HEK293 (cell line): Measurements from ENCODE around the gene NEURL4.

Experiments
- ELK4 ChIP-seq: IDR thresholded peaks from 2 replicates; pipeline ENCODE4 v1.6.1; 2011; ENCODE audit warnings: mild to moderate bottlenecking, low read depth, low read length, borderline replicate concordance
- GLIS1 ChIP-seq: fragments of 450-650 bp; formaldehyde crosslinking; IDR thresholded peaks from 2 replicates; pipeline ENCODE4 v1.5.1; 2016; ENCODE audit warnings: missing biosample characterization, missing genetic modification characterization
- GLIS2 ChIP-seq: fragments of 450-650 bp; formaldehyde crosslinking; IDR thresholded peaks from 2 replicates; pipeline ENCODE4 v1.5.1; 2016; ENCODE audit warnings: missing biosample characterization, missing genetic modification characterization
- IKZF3 ChIP-seq: fragments of 450-650 bp; IDR thresholded peaks from 2 replicates; pipeline ENCODE4 v1.5.0; 2018; ENCODE audit warnings: missing biosample characterization, mild to moderate bottlenecking, missing genetic modification characterization, moderate library complexity
- KLF9 ChIP-seq: fragments of 450-650 bp; formaldehyde crosslinking; IDR thresholded peaks from 2 replicates; pipeline ENCODE4 v1.5.1; 2016; ENCODE audit warnings: missing biosample characterization, missing genetic modification characterization, low read depth
- OSR2 ChIP-seq: fragments of 450-650 bp; formaldehyde crosslinking; IDR thresholded peaks from 2 replicates; pipeline ENCODE4 v1.5.1; 2016; ENCODE audit warnings: missing biosample characterization, missing genetic modification characterization
- PRDM2 ChIP-seq: fragments of 450-650 bp; formaldehyde crosslinking; IDR thresholded peaks from 2 replicates; pipeline ENCODE4 v1.5.1; 2016; ENCODE audit warnings: missing biosample characterization, missing genetic modification characterization, borderline replicate concordance
- SALL2 ChIP-seq: fragments of 450-650 bp; formaldehyde crosslinking; IDR thresholded peaks from 2 replicates; pipeline ENCODE4 v1.5.0; 2017; ENCODE audit warnings: missing biosample characterization, mild to moderate bottlenecking, missing genetic modification characterization, borderline replicate concordance
- SETDB1 ChIP-seq: IDR thresholded peaks from one replicate; pipeline ENCODE4 v1.6.1; 2017; ENCODE audit warnings: mild to moderate bottlenecking, low read length, moderate library complexity, mixed read lengths; ENCODE audit not compliant: insufficient read length
- ZBTB20 ChIP-seq: fragments of 450-650 bp; formaldehyde crosslinking; IDR thresholded peaks from 2 replicates; pipeline ENCODE4 v1.5.1; 2016; ENCODE audit warnings: missing biosample characterization, missing genetic modification characterization
- ZBTB21 ChIP-seq: fragments of 450-650 bp; formaldehyde crosslinking; IDR thresholded peaks from 2 replicates; pipeline ENCODE4 v1.5.1; 2017; ENCODE audit warnings: missing biosample characterization, missing genetic modification characterization
- ZBTB7A ChIP-seq: fragments of 450-650 bp; formaldehyde crosslinking; IDR thresholded peaks from 2 replicates; pipeline ENCODE4 v1.5.1; 2016; ENCODE audit warnings: low read depth, missing biosample characterization, missing genetic modification characterization
- ZNF10 ChIP-seq: fragments of 450-650 bp; formaldehyde crosslinking; IDR thresholded peaks from 2 replicates; pipeline ENCODE4 v1.5.1; 2017; ENCODE audit warnings: missing biosample characterization, missing genetic modification characterization
- ZNF184 ChIP-seq: fragments of 450-650 bp; IDR thresholded peaks from 2 replicates; pipeline ENCODE4 v1.5.1; 2018; ENCODE audit warnings: missing biosample characterization, mild to moderate bottlenecking, missing genetic modification characterization
- ZNF223 ChIP-seq: fragments of 450-650 bp; formaldehyde crosslinking; IDR thresholded peaks from 2 replicates; pipeline ENCODE4 v1.5.1; 2016; ENCODE audit warnings: missing biosample characterization, missing genetic modification characterization
- ZNF362 ChIP-seq: fragments of 450-650 bp; formaldehyde crosslinking; IDR thresholded peaks from 2 replicates; pipeline ENCODE4 v1.5.1; 2016; ENCODE audit warnings: missing biosample characterization, missing genetic modification characterization
- ZNF501 ChIP-seq: fragments of 450-650 bp; formaldehyde crosslinking; IDR thresholded peaks from 2 replicates; pipeline ENCODE4 v1.5.1; 2016; ENCODE audit warnings: missing biosample characterization, missing genetic modification characterization
- ZNF529 ChIP-seq: fragments of 450-650 bp; formaldehyde crosslinking; IDR thresholded peaks from 2 replicates; pipeline ENCODE4 v1.5.1; 2017; ENCODE audit warnings: missing genetic modification characterization, missing biosample characterization; ENCODE audit not compliant: insufficient replicate concordance
- ZNF610 ChIP-seq: fragments of 450-650 bp; formaldehyde crosslinking; IDR thresholded peaks from 2 replicates; pipeline ENCODE4 v1.5.1; 2016; ENCODE audit warnings: missing biosample characterization, missing genetic modification characterization, borderline replicate concordance
- ZNF747 ChIP-seq: fragments of 450-650 bp; formaldehyde crosslinking; IDR thresholded peaks from 2 replicates; pipeline ENCODE4 v1.5.1; 2016; ENCODE audit warnings: missing biosample characterization, missing genetic modification characterization
- ZSCAN23 ChIP-seq: fragments of 450-650 bp; formaldehyde crosslinking; IDR thresholded peaks from 2 replicates; pipeline ENCODE4 v1.5.1; 2016; ENCODE audit warnings: missing biosample characterization, missing genetic modification characterization
- ZSCAN30 ChIP-seq: fragments of 450-650 bp; IDR thresholded peaks from 2 replicates; pipeline ENCODE4 v1.5.1; 2018; ENCODE audit warnings: missing biosample characterization, mild to moderate bottlenecking, missing genetic modification characterization, moderate library complexity
- TF ChIP-seq, protein P1 (sequence below): sonication (generic); formaldehyde crosslinking; IDR thresholded peaks from 2 replicates; pipeline ENCODE4 v1.8.1; 2022; ENCODE audit warnings: mild to moderate bottlenecking, moderate library complexity, missing genetic modification reagents
- TF ChIP-seq, protein P2 (sequence below): fragments of 450-650 bp; formaldehyde crosslinking; IDR thresholded peaks from 2 replicates; pipeline ENCODE4 v1.5.1; 2016; ENCODE audit warnings: missing biosample characterization, missing genetic modification characterization
- TF ChIP-seq, protein P3 (sequence below): fragments of 450-650 bp; formaldehyde crosslinking; IDR thresholded peaks from 2 replicates; pipeline ENCODE4 v1.5.1; 2016; ENCODE audit warnings: missing biosample characterization, missing genetic modification characterization, low read depth
- TF ChIP-seq, protein P4 (sequence below): fragments of 450-650 bp; formaldehyde crosslinking; IDR thresholded peaks from 2 replicates; pipeline ENCODE4 v1.5.1; 2016; ENCODE audit warnings: missing biosample characterization, missing genetic modification characterization

Gene NEURL4

DNA sequence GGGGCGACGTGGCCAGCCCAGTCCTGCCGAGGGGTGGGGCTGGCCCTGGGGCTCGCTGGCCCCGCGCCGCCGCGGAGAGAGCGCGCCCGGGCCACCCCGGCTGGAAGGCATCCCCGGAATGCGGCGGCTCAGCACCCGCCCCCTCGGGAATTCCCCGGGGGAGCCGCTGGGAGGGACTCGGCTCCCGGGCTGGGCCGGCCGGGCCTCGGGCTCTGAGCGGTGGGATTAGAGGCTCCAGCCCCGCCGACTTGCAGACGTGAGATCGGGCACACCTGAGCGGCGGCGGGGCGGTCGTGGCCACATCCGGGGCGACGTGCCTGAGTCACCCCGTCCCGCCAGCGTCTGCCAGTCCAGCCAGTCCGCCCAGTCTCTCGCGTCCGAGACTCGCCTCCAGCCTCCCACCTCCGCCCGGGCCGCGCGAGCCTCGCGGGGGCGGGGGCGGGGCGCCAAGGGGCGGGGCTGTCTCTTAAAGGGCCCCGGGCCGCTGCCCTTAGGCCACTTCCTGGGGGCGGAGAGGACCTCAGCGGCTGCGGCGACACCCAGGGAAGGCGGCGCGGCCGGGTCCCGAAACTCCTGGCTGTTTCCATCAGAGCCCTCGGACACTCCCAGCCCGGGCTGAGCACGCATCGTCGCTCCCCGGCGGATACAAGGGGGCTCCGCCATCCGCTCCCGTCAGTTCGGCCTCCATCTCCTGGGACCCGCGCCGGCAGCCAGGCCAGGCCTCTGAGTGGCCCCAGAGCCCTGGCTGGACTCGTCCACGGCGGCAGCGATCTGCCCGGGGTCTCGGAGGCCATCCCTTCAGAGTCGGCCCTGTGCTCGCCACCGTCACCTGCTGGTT lies 22.7 kb upstream of the NEURL4 start, which contains the start of gene KCTD11 (continued):
- no peak for TF ChIP-seq ZNF747 (tag by site-specific recombination)
- TF ChIP-seq IKZF3: peak; percentile 97
- TF ChIP-seq ELK4: no peak
- 0 out of 2 replicates have a peak, but pooled peaks have one; percentile 28 for TF ChIP-seq OSR2 (tag by site-specific recombination)
- peak; percentile 91 for TF ChIP-seq KLF9
- peak; percentile 81 for TF ChIP-seq ZNF223 (tag by site-specific recombination)
- TF ChIP-seq ZSCAN30 (tag by site-specific recombination): peak; percentile 45; the same call in 1 of the 2 replicates
- TF ChIP-seq PRDM2 (tag by site-specific recombination): no peak
- TF ChIP-seq, protein P1, sequence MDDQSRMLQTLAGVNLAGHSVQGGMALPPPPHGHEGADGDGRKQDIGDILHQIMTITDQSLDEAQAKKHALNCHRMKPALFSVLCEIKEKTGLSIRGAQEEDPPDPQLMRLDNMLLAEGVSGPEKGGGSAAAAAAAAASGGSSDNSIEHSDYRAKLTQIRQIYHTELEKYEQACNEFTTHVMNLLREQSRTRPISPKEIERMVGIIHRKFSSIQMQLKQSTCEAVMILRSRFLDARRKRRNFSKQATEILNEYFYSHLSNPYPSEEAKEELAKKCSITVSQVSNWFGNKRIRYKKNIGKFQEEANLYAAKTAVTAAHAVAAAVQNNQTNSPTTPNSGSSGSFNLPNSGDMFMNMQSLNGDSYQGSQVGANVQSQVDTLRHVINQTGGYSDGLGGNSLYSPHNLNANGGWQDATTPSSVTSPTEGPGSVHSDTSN: 0 out of 2 replicates have a peak, but pooled peaks have one; percentile 39
- peak; percentile 85 for TF ChIP-seq GLIS2 (tag by site-specific recombination)
- no peak for TF ChIP-seq ZNF529
- TF ChIP-seq, protein P2, sequence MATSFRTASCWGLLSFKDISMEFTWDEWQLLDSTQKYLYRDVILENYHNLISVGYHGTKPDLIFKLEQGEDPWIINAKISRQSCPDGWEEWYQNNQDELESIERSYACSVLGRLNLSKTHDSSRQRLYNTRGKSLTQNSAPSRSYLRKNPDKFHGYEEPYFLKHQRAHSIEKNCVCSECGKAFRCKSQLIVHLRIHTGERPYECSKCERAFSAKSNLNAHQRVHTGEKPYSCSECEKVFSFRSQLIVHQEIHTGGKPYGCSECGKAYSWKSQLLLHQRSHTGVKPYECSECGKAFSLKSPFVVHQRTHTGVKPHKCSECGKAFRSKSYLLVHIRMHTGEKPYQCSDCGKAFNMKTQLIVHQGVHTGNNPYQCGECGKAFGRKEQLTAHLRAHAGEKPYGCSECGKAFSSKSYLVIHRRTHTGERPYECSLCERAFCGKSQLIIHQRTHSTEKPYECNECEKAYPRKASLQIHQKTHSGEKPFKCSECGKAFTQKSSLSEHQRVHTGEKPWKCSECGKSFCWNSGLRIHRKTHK: no peak
- TF ChIP-seq SETDB1: no peak
- no peak for TF ChIP-seq ZNF610 (tag by site-specific recombination)
- TF ChIP-seq ZNF362: no peak
- peak; percentile 95 for TF ChIP-seq ZNF10 (tag by site-specific recombination)
- no peak for TF ChIP-seq ZBTB21 (tag by site-specific recombination)
- no peak for TF ChIP-seq SALL2 (tag by site-specific recombination)
- TF ChIP-seq, protein P3, sequence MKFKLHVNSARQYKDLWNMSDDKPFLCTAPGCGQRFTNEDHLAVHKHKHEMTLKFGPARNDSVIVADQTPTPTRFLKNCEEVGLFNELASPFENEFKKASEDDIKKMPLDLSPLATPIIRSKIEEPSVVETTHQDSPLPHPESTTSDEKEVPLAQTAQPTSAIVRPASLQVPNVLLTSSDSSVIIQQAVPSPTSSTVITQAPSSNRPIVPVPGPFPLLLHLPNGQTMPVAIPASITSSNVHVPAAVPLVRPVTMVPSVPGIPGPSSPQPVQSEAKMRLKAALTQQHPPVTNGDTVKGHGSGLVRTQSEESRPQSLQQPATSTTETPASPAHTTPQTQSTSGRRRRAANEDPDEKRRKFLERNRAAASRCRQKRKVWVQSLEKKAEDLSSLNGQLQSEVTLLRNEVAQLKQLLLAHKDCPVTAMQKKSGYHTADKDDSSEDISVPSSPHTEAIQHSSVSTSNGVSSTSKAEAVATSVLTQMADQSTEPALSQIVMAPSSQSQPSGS (tag by site-specific recombination): no peak
- TF ChIP-seq ZBTB20 (tag by site-specific recombination): peak; percentile 96
- peak; percentile 83 for TF ChIP-seq GLIS1 (tag by site-specific recombination)
- no peak for TF ChIP-seq ZSCAN23 (tag by site-specific recombination)
- no peak for TF ChIP-seq ZNF501 (tag by site-specific recombination)
- TF ChIP-seq, protein P4, sequence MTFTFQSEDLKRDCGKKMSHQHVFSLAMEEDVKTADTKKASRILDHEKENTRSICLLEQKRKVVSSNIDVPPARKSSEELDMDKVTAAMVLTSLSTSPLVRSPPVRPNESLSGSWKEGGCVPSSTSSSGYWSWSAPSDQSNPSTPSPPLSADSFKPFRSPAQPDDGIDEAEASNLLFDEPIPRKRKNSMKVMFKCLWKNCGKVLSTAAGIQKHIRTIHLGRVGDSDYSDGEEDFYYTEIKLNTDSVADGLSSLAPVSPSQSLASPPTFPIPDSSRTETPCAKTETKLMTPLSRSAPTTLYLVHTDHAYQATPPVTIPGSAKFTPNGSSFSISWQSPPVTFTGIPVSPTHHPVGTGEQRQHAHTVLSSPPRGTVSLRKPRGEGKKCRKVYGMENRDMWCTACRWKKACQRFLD (tag by site-specific recombination): no peak
- TF ChIP-seq ZNF184 (tag by site-specific recombination): no peak
- no peak for TF ChIP-seq ZBTB7A (tag by site-specific recombination)
